WERI-Rb-1 (cell line): Measurements from ENCODE around the gene RD3L.

Experiments
- DNase-seq: peaks from one replicate; pipeline ENCODE4 v3.0.0-alpha.2; 2020
- H3K27ac ChIP-seq: fragments of 250-450 bp; sonication (Bioruptor Pico); 2 replicates; pipeline ENCODE4 v1.5.1; 2020; ENCODE audit warnings: mild to moderate bottlenecking, moderate library complexity
- H3K27me3 ChIP-seq: fragments of 250-450 bp; sonication (Bioruptor Pico); 2 replicates; pipeline ENCODE4 v1.5.1; 2021; ENCODE audit warnings: mild to moderate bottlenecking, low read depth, moderate library complexity; ENCODE audit not compliant: insufficient read depth, severe bottlenecking
- H3K36me3 ChIP-seq: fragments of 250-450 bp; sonication (Bioruptor Pico); 2 replicates; pipeline ENCODE4 v1.5.1; 2020; ENCODE audit warnings: mild to moderate bottlenecking, moderate library complexity
- H3K4me3 ChIP-seq: 2 replicates; pipeline ENCODE4 v1.5.1; 2011; ENCODE audit warnings: low read depth, mild to moderate bottlenecking, control low read depth, low read length
- H3K9me3 ChIP-seq: fragments of 250-450 bp; sonication (Bioruptor Pico); 2 replicates; pipeline ENCODE4 v1.5.1; 2021; ENCODE audit warnings: mild to moderate bottlenecking, moderate library complexity; ENCODE audit not compliant: severe bottlenecking
- CTCF ChIP-seq: IDR thresholded peaks from 2 replicates; pipeline ENCODE4 v1.5.1; 2011; ENCODE audit warnings: low read depth, mild to moderate bottlenecking, control low read depth, inconsistent platforms, low read length

The RD3L gene

GRCh38 chr14:103910984-103911383 lies 31.3 kb downstream of the RD3L start:
- H3K27ac ChIP-seq: no peak overlapping the region
- no peaks in the 10 kb centered on the region for H3K27me3 ChIP-seq
- peaks cover 28% of the 10 kb centered on the region for H3K36me3 ChIP-seq
- no peaks in the 10 kb centered on the region for H3K9me3 ChIP-seq
- no peak overlapping the region for H3K4me3 ChIP-seq
- TF ChIP-seq CTCF: no peak
- DNase-seq: no peak

GRCh38 chr14:103910262-103910935 lies 31.9 kb downstream of the RD3L start:
- Histone ChIP-seq H3K27me3 (no peaks in the 10 kb centered on the region), H3K36me3 (peaks cover 26% of the 10 kb centered on the region), H3K9me3 (no peaks in the 10 kb centered on the region), H3K4me3 (no peak overlapping the region), H3K27ac (no peak overlapping the region)
- DNase-seq: peak; percentile 81
- peak; percentile 83 for TF ChIP-seq CTCF

- no peaks in the 10 kb centered on the region for H3K27me3 ChIP-seq
- H3K36me3 ChIP-seq: peaks cover 22% of the 10 kb centered on the region
- no peaks in the 10 kb centered on the region for H3K9me3 ChIP-seq
- H3K4me3 ChIP-seq: no peak overlapping the region
- no peak for TF ChIP-seq CTCF
- no peak for DNase-seq
- no peak overlapping the region for H3K27ac ChIP-seq
These were observed 32.6 kb downstream of the RD3L start for GRCh38 chr14:103909531-103910261.

- Histone ChIP-seq H3K4me3 (no peak overlapping the region), H3K9me3 (no peaks in the 10 kb centered on the region), H3K27me3 (no peaks in the 10 kb centered on the region), H3K27ac (no peak overlapping the region), H3K36me3 (peaks cover 14% of the 10 kb centered on the region)
- no peak for DNase-seq
- no peak for TF ChIP-seq CTCF
These were observed 33.7 kb downstream of the RD3L start for GRCh38 chr14:103908580-103908979.

GRCh38 chr14:103905842-103906456 lies 36.4 kb downstream of the RD3L start:
- H3K9me3 ChIP-seq: no peaks in the 10 kb centered on the region
- peak; percentile 27; the same call in 1 of the 2 replicates for TF ChIP-seq CTCF
- no peaks in the 10 kb centered on the region for H3K27me3 ChIP-seq
- no peak for DNase-seq
- H3K36me3 ChIP-seq: no peaks in the 10 kb centered on the region
- no peak overlapping the region for H3K27ac ChIP-seq
- H3K4me3 ChIP-seq: no peak overlapping the region
